Right atrium auricular region (tissue), 2 donors: ENCODE results near the gene GADD45GIP1. TPM values are rescaled to one million over a fixed set of nuclear protein-coding genes. Genes with fewer than 3 reads are reported as not detected.

Source experiments
- DNase-seq: peaks from one replicate; pipeline ENCODE4 v3.0.0-alpha.2; 2019; ENCODE audit warnings: low spot score
- H3K27ac ChIP-seq, 2 donors: fragments of 200-600 bp; sonication (generic); 1 replicate in 1 of 2; 2 replicates in 1 of 2; pipeline ENCODE4 v1.5.1; 2016 to 2019
- H3K27me3 ChIP-seq, 2 donors: fragments of 200-600 bp; sonication (generic); one replicate each; pipeline versions ENCODE4 v1.5.1 to v1.6.0; 2017 to 2019
- H3K36me3 ChIP-seq: fragments of 200-600 bp; sonication (generic); one replicate; pipeline ENCODE4 v1.5.1; 2016
- H3K4me1 ChIP-seq, 2 donors: fragments of 200-600 bp; sonication (generic); one replicate each; pipeline versions ENCODE4 v1.5.1 to v1.6.0; 2017 to 2019
- H3K4me3 ChIP-seq, 2 donors: fragments of 200-600 bp; sonication (generic); 1 replicate in 1 of 2; 2 replicates in 1 of 2; pipeline ENCODE4 v1.5.1; 2017 to 2019; ENCODE audit warnings: mild to moderate bottlenecking in 1 of 2, moderate library complexity in 1 of 2
- H3K9me3 ChIP-seq, 2 donors: fragments of 200-600 bp; sonication (generic); one replicate each; pipeline ENCODE4 v1.5.1; 2019
- total RNA-seq, 2 donors: library from RNA; depleted of rRNA; stranded (reverse); fragments of >200 nt; gene quantifications; one replicate each; pipeline ENCODE4 v1.1.0, GENCODE V29; 2016
- TF ChIP-seq, protein P1 (sequence below), 2 donors: fragments of 200-600 bp; sonication (generic); IDR thresholded peaks; one replicate each; pipeline ENCODE4 v1.5.1; 2019; ENCODE audit warnings: antibody characterized with exemption in 2 of 2

The GADD45GIP1 gene
- total RNA-seq, 2 donors from 2014 or later = 48.5 to 58.7 TPM

DNA sequence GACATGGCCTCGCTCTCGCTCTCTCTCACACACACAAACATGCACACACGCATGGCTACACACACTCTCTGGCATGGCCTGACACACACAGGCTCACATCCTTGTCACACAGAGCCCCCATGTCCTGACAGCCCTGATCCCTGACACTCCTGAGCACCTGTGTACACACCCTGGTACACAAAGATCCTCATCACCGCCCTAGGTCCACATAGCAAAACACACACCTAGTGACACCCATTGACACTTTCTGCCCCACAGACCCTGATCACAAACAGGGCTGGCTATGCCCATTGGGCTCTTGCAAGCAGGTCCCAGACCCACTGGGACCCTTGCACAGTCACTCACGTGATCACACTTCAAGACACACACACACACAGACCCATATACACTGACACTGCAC is 34.3 kb upstream of the GADD45GIP1 start:
- Histone ChIP-seq H3K4me1 (peaks cover 0 to 7% of the 10 kb centered on the region in 2 donors), H3K9me3 (no peaks in the 10 kb centered on the region), H3K36me3 (no peaks in the 10 kb centered on the region), H3K27ac (no peak overlapping the region), H3K4me3 (no peak overlapping the region), H3K27me3 (no peaks in the 10 kb centered on the region)
- TF ChIP-seq, protein P1, sequence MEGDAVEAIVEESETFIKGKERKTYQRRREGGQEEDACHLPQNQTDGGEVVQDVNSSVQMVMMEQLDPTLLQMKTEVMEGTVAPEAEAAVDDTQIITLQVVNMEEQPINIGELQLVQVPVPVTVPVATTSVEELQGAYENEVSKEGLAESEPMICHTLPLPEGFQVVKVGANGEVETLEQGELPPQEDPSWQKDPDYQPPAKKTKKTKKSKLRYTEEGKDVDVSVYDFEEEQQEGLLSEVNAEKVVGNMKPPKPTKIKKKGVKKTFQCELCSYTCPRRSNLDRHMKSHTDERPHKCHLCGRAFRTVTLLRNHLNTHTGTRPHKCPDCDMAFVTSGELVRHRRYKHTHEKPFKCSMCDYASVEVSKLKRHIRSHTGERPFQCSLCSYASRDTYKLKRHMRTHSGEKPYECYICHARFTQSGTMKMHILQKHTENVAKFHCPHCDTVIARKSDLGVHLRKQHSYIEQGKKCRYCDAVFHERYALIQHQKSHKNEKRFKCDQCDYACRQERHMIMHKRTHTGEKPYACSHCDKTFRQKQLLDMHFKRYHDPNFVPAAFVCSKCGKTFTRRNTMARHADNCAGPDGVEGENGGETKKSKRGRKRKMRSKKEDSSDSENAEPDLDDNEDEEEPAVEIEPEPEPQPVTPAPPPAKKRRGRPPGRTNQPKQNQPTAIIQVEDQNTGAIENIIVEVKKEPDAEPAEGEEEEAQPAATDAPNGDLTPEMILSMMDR (IDR thresholded peaks at IDR 0.05) = no peak
- no peak for DNase-seq

DNA sequence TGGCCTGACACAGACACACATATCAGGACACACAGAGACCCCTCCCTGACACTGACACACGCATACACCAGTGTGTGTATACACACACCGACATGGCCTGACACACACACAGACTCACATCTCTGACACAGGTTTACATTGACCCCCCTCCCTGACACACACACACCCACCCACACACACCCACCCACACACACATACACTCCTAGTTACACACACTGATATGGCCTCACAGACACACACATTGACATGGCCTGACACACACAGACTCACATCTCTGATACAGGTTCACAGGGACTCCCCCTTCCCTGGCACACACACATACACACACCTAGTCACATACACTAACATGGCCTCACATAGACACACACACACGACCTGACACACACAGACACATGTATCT is 33.8 kb upstream of the GADD45GIP1 start:
- Histone ChIP-seq H3K9me3 (no peaks in the 10 kb centered on the region), H3K4me1 (peaks cover 0 to 5% of the 10 kb centered on the region in 2 donors), H3K36me3 (no peaks in the 10 kb centered on the region), H3K27me3 (no peaks in the 10 kb centered on the region), H3K27ac (no peak overlapping the region), H3K4me3 (no peak overlapping the region)
- DNase-seq = no peak
- TF ChIP-seq, protein P1 (IDR thresholded peaks at IDR 0.05) = no peak

DNA sequence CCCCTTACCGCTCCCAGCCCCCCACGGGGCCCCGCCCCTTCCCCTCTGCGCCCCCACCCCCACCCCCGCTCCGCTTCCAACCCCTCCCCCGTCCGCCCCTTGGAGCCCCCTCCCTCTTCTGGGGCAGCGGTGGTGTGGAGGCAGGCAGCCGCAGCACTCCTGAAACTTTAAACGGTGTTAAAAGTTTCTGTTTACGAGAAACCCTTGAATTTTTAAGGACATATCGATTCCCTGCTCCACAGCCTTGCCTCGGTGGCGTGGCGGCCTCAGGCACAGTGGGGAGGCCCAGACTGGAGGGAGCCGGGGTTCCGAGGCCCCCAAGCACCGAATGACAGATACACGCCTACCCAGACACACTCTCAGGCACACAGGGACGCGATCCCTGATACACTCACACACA is 33.4 kb upstream of the GADD45GIP1 start:
- no peak overlapping the region for H3K27ac ChIP-seq
- no peak for DNase-seq
- H3K4me1 ChIP-seq = peaks cover 0 to 8% of the 10 kb centered on the region in 2 donors
- no peaks in the 10 kb centered on the region for H3K36me3 ChIP-seq
- H3K27me3 ChIP-seq = no peaks in the 10 kb centered on the region
- TF ChIP-seq, protein P1 (IDR thresholded peaks at IDR 0.05) = no peak
- H3K9me3 ChIP-seq = no peaks in the 10 kb centered on the region
- no peak overlapping the region for H3K4me3 ChIP-seq

DNA sequence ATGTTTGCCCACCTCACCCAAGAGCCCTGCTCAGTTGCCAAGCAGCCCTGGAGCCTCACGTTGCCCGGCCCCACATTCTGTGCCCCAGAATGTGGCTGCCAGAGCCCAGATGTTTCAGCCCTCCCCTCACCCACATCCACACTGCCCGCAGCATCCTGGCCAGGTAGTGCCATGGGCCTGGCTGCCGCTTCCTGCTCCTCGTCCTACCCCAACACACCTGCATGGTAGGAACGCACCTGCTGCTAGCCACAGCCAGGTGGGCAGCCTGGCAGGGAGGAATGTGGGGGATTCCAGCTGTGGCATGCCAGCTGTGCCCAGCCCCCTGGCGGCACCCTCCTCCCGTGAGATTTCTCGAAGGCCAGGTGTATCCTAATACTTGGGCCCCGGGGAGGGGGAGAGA is 30.8 kb upstream of the GADD45GIP1 start:
- TF ChIP-seq, protein P1 (IDR thresholded peaks at IDR 0.05) = no peak
- Histone ChIP-seq H3K9me3 (no peaks in the 10 kb centered on the region), H3K36me3 (no peaks in the 10 kb centered on the region), H3K4me1 (peaks cover 0 to 20% of the 10 kb centered on the region in 2 donors), H3K27me3 (no peaks in the 10 kb centered on the region), H3K27ac (no peak overlapping the region), H3K4me3 (no peak overlapping the region)
- no peak for DNase-seq

DNA sequence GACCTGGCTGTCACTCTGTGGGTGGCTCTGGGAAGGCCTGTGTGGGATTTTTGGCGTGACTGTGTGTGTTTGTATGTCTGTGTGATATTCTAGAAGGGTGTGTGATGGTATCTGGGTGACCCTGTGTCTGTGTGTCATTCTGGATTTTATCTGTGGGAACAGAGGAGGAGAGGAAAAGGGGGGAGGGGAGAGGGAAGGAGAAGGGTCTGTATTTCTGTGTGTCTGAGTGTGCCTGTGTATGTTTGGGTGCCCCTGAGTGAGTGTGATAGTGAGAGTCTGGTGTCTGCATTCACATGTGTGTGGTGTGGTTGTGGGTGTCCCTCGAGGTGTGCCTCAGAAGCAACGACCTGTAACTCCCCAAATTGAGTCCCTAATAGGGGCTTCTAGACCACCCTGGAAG is 30.2 kb upstream of the GADD45GIP1 start:
- Histone ChIP-seq H3K4me1 (peaks cover 0 to 20% of the 10 kb centered on the region in 2 donors), H3K27me3 (no peaks in the 10 kb centered on the region), H3K36me3 (no peaks in the 10 kb centered on the region), H3K4me3 (no peak overlapping the region), H3K9me3 (no peaks in the 10 kb centered on the region), H3K27ac (no peak overlapping the region)
- DNase-seq = no peak
- TF ChIP-seq, protein P1 (IDR thresholded peaks at IDR 0.05) = no peak

DNA sequence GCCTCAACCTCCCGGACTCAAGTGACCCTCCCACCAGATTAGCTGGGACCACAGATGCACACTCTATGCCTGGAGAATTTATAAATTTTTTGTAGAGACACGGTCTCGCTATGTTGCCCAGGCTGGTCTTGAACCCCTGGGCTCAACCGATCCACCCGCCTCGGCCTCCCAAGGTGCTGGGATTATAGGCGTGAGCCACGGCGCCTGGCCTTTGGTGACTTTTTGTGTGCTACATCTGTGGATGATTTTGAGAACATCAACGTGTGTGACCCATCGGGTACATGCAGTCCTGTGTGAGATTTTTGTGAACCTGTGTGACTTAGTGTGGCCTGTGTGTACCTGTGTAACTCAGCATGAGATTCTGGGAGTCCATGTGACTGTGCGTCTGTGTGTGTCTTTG is 29.7 kb upstream of the GADD45GIP1 start:
- Histone ChIP-seq H3K36me3 (no peaks in the 10 kb centered on the region), H3K4me1 (peaks cover 0 to 20% of the 10 kb centered on the region in 2 donors), H3K27ac (no peak overlapping the region), H3K9me3 (no peaks in the 10 kb centered on the region), H3K27me3 (no peaks in the 10 kb centered on the region), H3K4me3 (no peak overlapping the region)
- no peak for DNase-seq
- TF ChIP-seq, protein P1 (IDR thresholded peaks at IDR 0.05) = no peak
